Right atrium auricular region (tissue), 2 donors: ENCODE results near the gene IGFN1. TPM values are rescaled to one million over a fixed set of nuclear protein-coding genes. Genes with fewer than 3 reads are reported as not detected.

Experiments
- DNase-seq: peaks from one replicate; pipeline ENCODE4 v3.0.0-alpha.2; 2019; ENCODE audit warnings: low spot score
- H3K27ac ChIP-seq, 2 donors: fragments of 200-600 bp; sonication (generic); 1 replicate in 1 of 2; 2 replicates in 1 of 2; pipeline ENCODE4 v1.5.1; 2016 to 2019
- H3K27me3 ChIP-seq, 2 donors: fragments of 200-600 bp; sonication (generic); one replicate each; pipeline versions ENCODE4 v1.5.1 to v1.6.0; 2017 to 2019
- H3K36me3 ChIP-seq: fragments of 200-600 bp; sonication (generic); one replicate; pipeline ENCODE4 v1.5.1; 2016
- H3K4me1 ChIP-seq, 2 donors: fragments of 200-600 bp; sonication (generic); one replicate each; pipeline versions ENCODE4 v1.5.1 to v1.6.0; 2017 to 2019
- H3K4me3 ChIP-seq, 2 donors: fragments of 200-600 bp; sonication (generic); 1 replicate in 1 of 2; 2 replicates in 1 of 2; pipeline ENCODE4 v1.5.1; 2017 to 2019; ENCODE audit warnings: mild to moderate bottlenecking in 1 of 2, moderate library complexity in 1 of 2
- H3K9me3 ChIP-seq, 2 donors: fragments of 200-600 bp; sonication (generic); one replicate each; pipeline ENCODE4 v1.5.1; 2019
- CTCF ChIP-seq, 2 donors: fragments of 200-600 bp; sonication (generic); IDR thresholded peaks; one replicate each; pipeline ENCODE4 v1.5.1; 2019; ENCODE audit warnings: antibody characterized with exemption in 2 of 2
- total RNA-seq, 2 donors: library from RNA; depleted of rRNA; stranded (reverse); fragments of >200 nt; gene quantifications; one replicate each; pipeline ENCODE4 v1.1.0, GENCODE V29; 2016

IGFN1 gene
- total RNA-seq, 2 donors from 2014 or later = not detected

DNA sequence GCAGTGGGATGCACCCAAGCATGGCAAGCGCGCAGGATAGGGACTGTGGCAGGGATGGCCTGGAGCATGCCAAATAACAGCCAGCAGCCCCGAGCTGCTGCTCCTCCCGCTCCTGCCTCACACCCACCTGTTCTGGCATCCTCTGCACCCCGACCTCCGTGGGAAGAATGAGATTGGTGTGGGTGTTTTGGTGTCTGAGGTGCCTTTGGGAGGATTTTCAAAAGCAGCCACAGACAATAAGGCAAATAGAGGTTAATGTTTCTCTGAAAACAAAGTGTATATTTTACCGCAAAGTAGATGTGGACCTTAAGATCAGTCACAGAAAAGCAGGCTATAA is 35.5 kb downstream of the IGFN1 start:
- H3K4me3 ChIP-seq = no peak overlapping the region
- no peaks in the 10 kb centered on the region for H3K27me3 ChIP-seq
- H3K36me3 ChIP-seq = no peaks in the 10 kb centered on the region
- no peaks in the 10 kb centered on the region for H3K9me3 ChIP-seq
- DNase-seq = no peak
- H3K4me1 ChIP-seq = no peaks in the 10 kb centered on the region
- TF ChIP-seq CTCF (IDR thresholded peaks at IDR 0.05) = no peak
- no peak overlapping the region for H3K27ac ChIP-seq

GRCh38 chr1:201226859-201227488 is 36.4 kb downstream of the IGFN1 start:
- Histone ChIP-seq H3K4me3 (no peak overlapping the region), H3K36me3 (no peaks in the 10 kb centered on the region), H3K27me3 (no peaks in the 10 kb centered on the region), H3K4me1 (no peaks in the 10 kb centered on the region), H3K27ac (no peak overlapping the region), H3K9me3 (peaks cover 0 to 4% of the 10 kb centered on the region in 2 donors)
- peak; percentile 38 for DNase-seq
- no peak for TF ChIP-seq CTCF (IDR thresholded peaks at IDR 0.05)

GRCh38 chr1:201228011-201228983 is 37.7 kb downstream of the IGFN1 start:
- no peaks in the 10 kb centered on the region for H3K27me3 ChIP-seq
- H3K9me3 ChIP-seq = peaks cover 0 to 4% of the 10 kb centered on the region in 2 donors
- H3K27ac ChIP-seq = no peak overlapping the region
- H3K4me3 ChIP-seq = no peak overlapping the region
- DNase-seq = peak; percentile 42
- H3K36me3 ChIP-seq = no peaks in the 10 kb centered on the region
- TF ChIP-seq CTCF (IDR thresholded peaks at IDR 0.05) = no peak
- no peaks in the 10 kb centered on the region for H3K4me1 ChIP-seq

- no peaks in the 10 kb centered on the region for H3K27me3 ChIP-seq
- H3K4me3 ChIP-seq = no peak overlapping the region
- H3K36me3 ChIP-seq = no peaks in the 10 kb centered on the region
- no peaks in the 10 kb centered on the region for H3K4me1 ChIP-seq
- DNase-seq = no peak
- peaks cover 0 to 4% of the 10 kb centered on the region in 2 donors for H3K9me3 ChIP-seq
- no peak for TF ChIP-seq CTCF (IDR thresholded peaks at IDR 0.05)
- no peak overlapping the region for H3K27ac ChIP-seq
Observed at GRCh38 chr1:201229095-201229494, 38.5 kb downstream of the IGFN1 start.

DNA sequence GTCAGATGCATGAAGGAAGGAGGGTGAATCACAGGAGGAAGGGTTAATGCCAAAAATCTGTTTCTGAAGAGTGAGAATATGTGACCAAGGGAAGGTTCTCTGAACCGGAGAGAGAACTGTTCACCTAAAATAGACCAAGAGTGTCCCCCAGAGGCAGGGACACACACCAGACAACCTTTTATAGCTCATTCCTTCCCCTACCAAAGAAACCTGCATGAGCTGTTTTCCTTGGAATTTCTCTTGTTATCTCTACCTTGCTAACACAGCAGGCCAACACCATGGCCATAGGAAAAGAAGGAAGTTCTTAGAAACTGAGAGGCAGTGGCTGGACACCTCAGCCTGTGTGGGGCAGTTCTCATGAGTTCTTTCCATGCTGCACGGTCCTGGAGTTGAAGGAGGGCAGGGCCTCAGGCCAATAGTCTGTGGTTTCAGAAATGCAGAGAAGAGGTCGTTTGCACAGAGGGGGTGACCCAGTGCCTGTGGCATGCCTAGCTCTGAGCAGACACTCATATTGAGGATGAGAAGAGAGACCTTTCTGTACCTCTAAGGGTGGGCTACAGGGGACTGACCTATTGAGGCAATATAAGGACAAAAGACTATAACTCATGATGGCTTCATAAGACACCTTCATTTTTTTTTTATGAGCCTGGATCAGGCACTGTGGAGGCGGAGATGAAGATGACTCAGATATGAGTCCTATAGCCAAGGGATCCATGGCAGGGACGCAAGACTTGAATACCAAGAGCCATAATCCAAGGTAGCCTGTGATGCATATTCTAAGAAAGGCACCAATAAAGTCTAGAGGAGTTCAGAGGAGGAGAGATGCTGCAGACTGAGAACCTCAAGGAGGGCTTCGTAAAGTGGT is 39.4 kb downstream of the IGFN1 start:
- Histone ChIP-seq H3K27me3 (no peaks in the 10 kb centered on the region), H3K9me3 (peaks cover 0 to 4% of the 10 kb centered on the region in 2 donors), H3K4me1 (no peaks in the 10 kb centered on the region), H3K27ac (no peak overlapping the region), H3K36me3 (no peaks in the 10 kb centered on the region), H3K4me3 (no peak overlapping the region)
- TF ChIP-seq CTCF (IDR thresholded peaks at IDR 0.05) = no peak
- DNase-seq = no peak
